Smooth muscle cell (in vitro differentiated cells): ENCODE results near the gene ADAM10. TPM values are rescaled to one million over a fixed set of nuclear protein-coding genes. Genes with fewer than 3 reads are reported as not detected.
A peak's percentile ranks its signal among the peaks of the same experiment; 100 is the strongest.
"Not testable (repeated sequence)": the region's sequence is repeated elsewhere in the genome, so short reads cannot be mapped to it uniquely, and the experiment has no call there.

Experiments used
- DNase-seq: peaks from one replicate; lab custom pipeline; 2025; ENCODE audit not compliant: unreplicated experiment; lab: John Stamatoyannopoulos, UW
- H2AFZ ChIP-seq: fragments of 200-600 bp; sonication (generic); 2 replicates; pipeline ENCODE4 v1.6.0; 2016; ENCODE audit warnings: antibody characterized with exemption, low read depth, mild to moderate bottlenecking
- H3F3A ChIP-seq: fragments of 200-600 bp; sonication (generic); 2 replicates; pipeline ENCODE4 v1.6.0; 2017; ENCODE audit warnings: antibody characterized with exemption, low read depth
- H3K27ac ChIP-seq: fragments of 200-600 bp; sonication (generic); 2 replicates; pipeline ENCODE4 v1.5.1; 2016; ENCODE audit warnings: low read depth, mild to moderate bottlenecking
- H3K27me3 ChIP-seq: fragments of 200-600 bp; sonication (generic); 2 replicates; pipeline ENCODE4 v1.6.1; 2016; ENCODE audit warnings: low read depth, mild to moderate bottlenecking
- H3K36me3 ChIP-seq: fragments of 200-600 bp; sonication (generic); 2 replicates; pipeline ENCODE4 v1.5.1; 2016; ENCODE audit warnings: low read depth
- H3K4me1 ChIP-seq: fragments of 200-600 bp; sonication (generic); 2 replicates; pipeline ENCODE4 v1.5.1; 2016; ENCODE audit warnings: low read depth
- H3K4me2 ChIP-seq: fragments of 200-600 bp; sonication (generic); 2 replicates; pipeline ENCODE4 v1.6.0; 2016; ENCODE audit warnings: mild to moderate bottlenecking
- H3K4me3 ChIP-seq: fragments of 200-600 bp; sonication (generic); 2 replicates; pipeline ENCODE4 v1.5.1; 2016; ENCODE audit warnings: mild to moderate bottlenecking
- H3K79me2 ChIP-seq: fragments of 200-600 bp; sonication (generic); 2 replicates; pipeline ENCODE4 v1.6.0; 2016; ENCODE audit warnings: low read depth, mild to moderate bottlenecking
- H3K9ac ChIP-seq: fragments of 200-600 bp; sonication (generic); 2 replicates; pipeline ENCODE4 v1.6.0; 2016; ENCODE audit warnings: low read depth
- H3K9me3 ChIP-seq: fragments of 200-600 bp; sonication (generic); replicated peaks from 2 replicates; pipeline ENCODE4 v1.5.1; 2016; ENCODE audit warnings: low read depth
- H4K20me1 ChIP-seq: fragments of 200-600 bp; sonication (generic); 2 replicates; pipeline ENCODE4 v1.6.0; 2016; ENCODE audit warnings: low read depth
- CTCF ChIP-seq: fragments of 200-600 bp; sonication (generic); IDR thresholded peaks from 2 replicates; pipeline ENCODE4 v1.5.1; 2017; ENCODE audit warnings: borderline replicate concordance, mild to moderate bottlenecking, antibody characterized with exemption; ENCODE audit not compliant: insufficient read depth, poor library complexity, severe bottlenecking
- WGBS: methylation state at CpG from one replicate; pipeline ENCODE4 v1.1.7; 2016; ENCODE audit warnings: low lambda C conversion rate; 5-methylcytosine and 5-hydroxymethylcytosine counted together
- polyA plus RNA-seq: library from polyadenylated mRNA; unstranded; fragments of >200 nt; fragmentation: Nextera tagmentation; extraction: Ambion mirVana; gene quantifications from 2 replicates; pipeline ENCODE4 v1.2.1, GENCODE V29; 2016
- total RNA-seq: library from RNA; depleted of rRNA; stranded (reverse); fragments of >200 nt; gene quantifications from 2 replicates; pipeline ENCODE4 v1.2.3, GENCODE V29; 2014

ADAM10 gene
- total and polyA plus RNA-seq, 2 experiments from 2014 or later: 168 to 200 TPM

DNA sequence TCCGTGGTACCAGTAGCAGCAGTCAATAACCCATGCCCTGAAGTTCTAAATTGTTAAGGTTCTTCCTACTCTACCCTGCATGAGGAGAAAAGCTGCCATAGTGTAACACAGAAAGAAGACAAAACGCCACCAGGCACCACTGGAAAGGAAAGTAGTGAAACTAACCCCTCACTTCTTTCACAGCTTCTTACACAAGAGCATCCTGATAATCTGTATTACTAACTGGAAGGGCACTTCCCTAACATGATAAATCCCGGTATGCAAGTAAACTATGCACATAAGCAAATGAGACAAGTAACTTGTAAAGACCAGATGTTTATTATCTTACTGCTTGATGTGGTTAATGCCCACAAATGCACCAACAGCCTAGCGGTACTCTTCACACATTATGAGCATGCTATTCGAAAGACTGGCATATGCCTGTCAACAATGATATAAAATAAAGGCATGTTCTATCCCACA lies 141.3 kb downstream of the ADAM10 start:
- 29% methylated on average over 5 of the region's 5 CpGs for WGBS
- H3K4me2 ChIP-seq: peak overlapping the region; percentile 67
- H4K20me1 ChIP-seq: peaks cover 27% of the 10 kb centered on the region
- no peaks in the 10 kb centered on the region for H3F3A ChIP-seq
- peaks cover 21% of the 10 kb centered on the region for H3K79me2 ChIP-seq
- no peaks in the 10 kb centered on the region for H3K36me3 ChIP-seq
- no peaks in the 10 kb centered on the region for H3K9me3 ChIP-seq
- no peak overlapping the region for H2AFZ ChIP-seq
- H3K27me3 ChIP-seq: no peaks in the 10 kb centered on the region
- TF ChIP-seq CTCF: no peak
- H3K9ac ChIP-seq: no peak overlapping the region
- H3K4me3 ChIP-seq: no peak overlapping the region
- peaks cover 4% of the 10 kb centered on the region for H3K4me1 ChIP-seq
- no peak for DNase-seq
- peak overlapping the region; percentile 79 for H3K27ac ChIP-seq

DNA sequence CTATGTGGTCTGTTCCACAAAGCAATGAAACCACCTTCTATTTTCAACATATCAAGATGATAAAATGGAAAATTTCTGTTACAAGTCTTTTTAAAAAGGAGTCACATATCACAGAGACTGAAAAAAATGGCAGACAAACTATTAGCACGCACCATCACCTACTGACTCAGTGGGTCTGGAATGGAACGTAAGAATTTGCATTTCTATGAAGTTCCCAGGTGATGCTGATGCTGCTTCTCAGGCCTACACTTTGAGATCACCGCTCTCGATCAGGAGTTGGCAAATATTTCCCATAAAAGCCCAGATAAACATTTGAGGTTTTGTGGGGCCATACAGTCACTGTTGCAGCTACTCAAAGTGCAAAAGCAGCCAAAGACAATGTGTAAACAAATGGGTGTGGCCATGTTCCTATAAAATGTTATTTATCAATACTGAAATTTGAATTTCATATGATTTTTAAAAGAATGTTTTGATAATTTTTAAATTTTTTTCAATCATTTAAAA lies 142.9 kb downstream of the ADAM10 start:
- no peaks in the 10 kb centered on the region for H3K27me3 ChIP-seq
- H4K20me1 ChIP-seq: peaks cover 12% of the 10 kb centered on the region
- peaks cover 1% of the 10 kb centered on the region for H3K36me3 ChIP-seq
- peaks cover 4% of the 10 kb centered on the region for H3K4me1 ChIP-seq
- no peak overlapping the region for H3K4me2 ChIP-seq
- WGBS: 87% methylated on average over 4 of the region's 4 CpGs
- H3K9me3 ChIP-seq: no peaks in the 10 kb centered on the region
- no peak overlapping the region for H3K27ac ChIP-seq
- peaks cover 21% of the 10 kb centered on the region for H3K79me2 ChIP-seq
- TF ChIP-seq CTCF: no peak
- no peaks in the 10 kb centered on the region for H3F3A ChIP-seq
- H3K9ac ChIP-seq: no peak overlapping the region
- no peak overlapping the region for H3K4me3 ChIP-seq
- DNase-seq: no peak
- no peak overlapping the region for H2AFZ ChIP-seq

DNA sequence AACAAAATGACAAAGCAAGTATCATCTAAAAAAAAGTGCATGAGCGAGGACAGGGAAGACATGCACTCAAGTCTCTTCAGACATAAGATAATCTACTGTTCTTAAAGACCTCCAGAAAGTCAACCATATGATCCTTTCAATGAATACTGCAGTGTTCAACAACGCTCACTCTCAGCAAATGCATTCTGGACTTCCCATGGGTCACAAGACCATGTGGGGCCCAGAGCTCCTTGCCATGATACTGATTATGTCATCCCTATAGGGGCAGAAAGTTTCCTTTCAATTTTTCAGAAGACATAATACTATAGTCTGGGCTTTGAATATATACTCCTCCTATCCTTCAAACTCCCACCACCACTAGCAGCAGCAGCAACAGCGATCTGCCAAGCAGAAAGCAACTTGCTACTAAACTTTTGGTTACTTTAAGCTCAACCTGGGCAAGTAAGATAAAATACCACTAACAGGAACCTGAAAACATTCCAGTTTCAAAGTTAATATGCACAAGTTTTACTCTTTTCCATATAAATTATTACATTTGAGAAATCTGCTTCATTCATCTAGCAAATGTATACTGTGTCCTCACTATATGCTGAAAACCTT lies 143.5 kb downstream of the ADAM10 start:
- H3K4me3 ChIP-seq: no peak overlapping the region
- no peaks in the 10 kb centered on the region for H3K9me3 ChIP-seq
- H2AFZ ChIP-seq: no peak overlapping the region
- H4K20me1 ChIP-seq: peaks cover 9% of the 10 kb centered on the region
- 96% methylated on average over 3 of the region's 3 CpGs for WGBS
- H3K36me3 ChIP-seq: peaks cover 3% of the 10 kb centered on the region
- no peaks in the 10 kb centered on the region for H3F3A ChIP-seq
- H3K27ac ChIP-seq: no peak overlapping the region
- no peak for TF ChIP-seq CTCF
- DNase-seq: no peak
- H3K4me1 ChIP-seq: peaks cover 4% of the 10 kb centered on the region
- H3K4me2 ChIP-seq: no peak overlapping the region
- H3K27me3 ChIP-seq: no peaks in the 10 kb centered on the region
- no peak overlapping the region for H3K9ac ChIP-seq
- peaks cover 21% of the 10 kb centered on the region for H3K79me2 ChIP-seq

- WGBS: 93% methylated on average over 4 of the region's 4 CpGs
- Histone ChIP-seq H4K20me1 (peaks cover 9% of the 10 kb centered on the region), H3K4me2 (no peak overlapping the region), H3F3A (no peaks in the 10 kb centered on the region), H2AFZ (no peak overlapping the region), H3K27me3 (no peaks in the 10 kb centered on the region), H3K4me1 (peaks cover 4% of the 10 kb centered on the region), H3K9ac (no peak overlapping the region), H3K4me3 (no peak overlapping the region), H3K9me3 (no peaks in the 10 kb centered on the region), H3K79me2 (peaks cover 21% of the 10 kb centered on the region), H3K27ac (no peak overlapping the region), H3K36me3 (peaks cover 3% of the 10 kb centered on the region)
- TF ChIP-seq CTCF: no peak
- DNase-seq: no peak
Measured at GRCh38 chr15:58604455-58604923, 145.0 kb downstream of the ADAM10 start.

GRCh38 chr15:58603927-58604326 lies 145.6 kb downstream of the ADAM10 start:
- not testable (repeated sequence) for H3K36me3 ChIP-seq, H3K4me2 ChIP-seq, H4K20me1 ChIP-seq, H3K4me3 ChIP-seq, H3K9ac ChIP-seq, H3F3A ChIP-seq, H3K4me1 ChIP-seq, H3K27ac ChIP-seq, H3K27me3 ChIP-seq, H3K9me3 ChIP-seq, DNase-seq, H2AFZ ChIP-seq
- WGBS: 97% methylated on average over 8 of the region's 8 CpGs
- H3K79me2 ChIP-seq: peaks cover 21% of the 10 kb centered on the region
